ENCODE measurements around the gene KIRREL3.

Gene KIRREL3

DNA sequence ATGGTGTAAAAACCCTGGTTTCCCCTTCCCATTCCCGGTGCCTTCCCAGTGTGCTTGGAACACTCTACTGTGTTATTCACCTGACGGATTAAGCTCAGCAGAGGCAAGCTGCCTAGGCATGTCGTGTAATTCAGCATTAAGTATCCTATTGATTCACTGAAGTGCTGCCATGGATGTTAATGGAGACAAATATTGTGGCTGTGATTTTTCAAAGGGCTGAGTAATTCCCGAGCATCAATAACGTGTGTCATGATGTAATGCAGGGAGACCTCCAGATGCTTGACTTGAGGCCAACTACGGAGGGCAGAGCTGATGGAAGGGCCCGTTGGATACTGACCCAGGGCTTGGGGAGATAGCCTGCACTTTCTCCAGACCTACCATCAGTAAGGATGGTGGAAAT lies 376.1 kb downstream of the KIRREL3 start:
- DNase-seq (ENCODE audit: low read depth, low spot score), result no peak
- Histone ChIP-seq H3K9me3 (ENCODE audit: insufficient read depth, low read length) (no peaks in the 10 kb centered on the region), H3K27me3 (ENCODE audit: insufficient read depth, insufficient read length) (no peaks in the 10 kb centered on the region), H3K9ac (ENCODE audit: insufficient read length, low read depth) (no peak overlapping the region), H3K4me1 (ENCODE audit: insufficient read depth, insufficient read length) (no peaks in the 10 kb centered on the region), H3K36me3 (ENCODE audit: insufficient read depth, insufficient read length, low read length) (no peaks in the 10 kb centered on the region), H3K4me3 (ENCODE audit: insufficient read length, low read depth) (no peak overlapping the region)
- TF ChIP-seq SUZ12 (IDR thresholded peaks at IDR 0.05; ENCODE audit: extremely low read depth, insufficient read depth, insufficient read length), result no peak
- TF ChIP-seq ZNF274 (IDR thresholded peaks at IDR 0.05; ENCODE audit: low read depth, low read length), result no peak
- TF ChIP-seq YY1 (IDR thresholded peaks at IDR 0.05; ENCODE audit: insufficient read depth, insufficient read length), result no peak

DNA sequence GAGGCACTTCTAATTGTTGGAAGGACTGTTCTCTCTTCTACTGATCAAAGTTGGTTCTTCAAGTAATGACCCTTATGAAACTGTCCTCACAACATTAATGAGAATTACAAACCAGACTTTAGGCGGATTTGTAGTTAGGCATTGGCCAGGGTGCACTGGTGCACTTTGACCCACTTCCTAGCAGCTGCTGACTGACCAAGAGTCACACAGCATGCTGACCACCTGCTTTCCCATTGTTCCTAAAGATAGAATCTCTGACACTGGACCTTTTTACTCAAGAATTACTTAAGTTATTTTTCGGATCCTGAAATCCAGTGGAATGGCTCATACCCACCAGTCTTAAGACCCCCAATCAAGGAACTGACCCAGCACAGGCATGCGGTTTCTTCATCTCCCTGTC lies 381.1 kb downstream of the KIRREL3 start:
- TF ChIP-seq YY1 (IDR thresholded peaks at IDR 0.05; ENCODE audit: insufficient read depth, insufficient read length) (no peak), SUZ12 (IDR thresholded peaks at IDR 0.05; ENCODE audit: extremely low read depth, insufficient read depth, insufficient read length) (no peak), ZNF274 (IDR thresholded peaks at IDR 0.05; ENCODE audit: low read depth, low read length) (no peak)
- DNase-seq (ENCODE audit: low read depth, low spot score), result no peak
- no peaks in the 10 kb centered on the region for H3K9me3 ChIP-seq (ENCODE audit: insufficient read depth, low read length)
- H3K9ac ChIP-seq (ENCODE audit: insufficient read length, low read depth), result no peak overlapping the region
- no peaks in the 10 kb centered on the region for H3K4me1 ChIP-seq (ENCODE audit: insufficient read depth, insufficient read length)
- no peak overlapping the region for H3K4me3 ChIP-seq (ENCODE audit: insufficient read length, low read depth)
- no peaks in the 10 kb centered on the region for H3K27me3 ChIP-seq (ENCODE audit: insufficient read depth, insufficient read length)
- no peaks in the 10 kb centered on the region for H3K36me3 ChIP-seq (ENCODE audit: insufficient read depth, insufficient read length, low read length)

DNA sequence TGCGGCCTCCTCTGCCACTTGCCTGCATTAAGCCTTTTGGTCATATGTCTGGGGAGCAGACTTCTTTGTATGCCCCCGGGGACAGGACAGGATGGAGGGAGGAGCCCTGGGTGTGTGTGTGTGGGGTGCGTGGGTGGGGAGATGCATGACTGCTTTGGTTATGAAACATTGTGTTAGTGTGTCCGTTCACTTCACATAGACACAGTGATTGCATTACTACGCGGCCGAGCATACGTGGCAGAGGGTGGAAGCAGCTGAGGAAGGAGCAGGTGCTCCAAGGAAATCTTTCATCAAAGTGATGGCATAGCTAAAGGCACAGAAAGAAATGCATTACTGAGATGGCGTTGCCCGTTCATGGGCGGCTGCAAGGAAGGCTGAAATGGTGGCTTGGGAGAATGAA lies 384.7 kb downstream of the KIRREL3 start:
- Histone ChIP-seq H3K4me1 (ENCODE audit: insufficient read depth, insufficient read length) (no peaks in the 10 kb centered on the region), H3K27me3 (ENCODE audit: insufficient read depth, insufficient read length) (peaks cover 2% of the 10 kb centered on the region), H3K4me3 (ENCODE audit: insufficient read length, low read depth) (no peak overlapping the region), H3K36me3 (ENCODE audit: insufficient read depth, insufficient read length, low read length) (no peaks in the 10 kb centered on the region), H3K9ac (ENCODE audit: insufficient read length, low read depth) (no peak overlapping the region), H3K9me3 (ENCODE audit: insufficient read depth, low read length) (peaks cover 6% of the 10 kb centered on the region; the same call in 1 of the 2 replicates)
- DNase-seq (ENCODE audit: low read depth, low spot score), result no peak
- TF ChIP-seq SUZ12 (IDR thresholded peaks at IDR 0.05; ENCODE audit: extremely low read depth, insufficient read depth, insufficient read length), result no peak
- no peak for TF ChIP-seq YY1 (IDR thresholded peaks at IDR 0.05; ENCODE audit: insufficient read depth, insufficient read length)
- no peak for TF ChIP-seq ZNF274 (IDR thresholded peaks at IDR 0.05; ENCODE audit: low read depth, low read length)

DNA sequence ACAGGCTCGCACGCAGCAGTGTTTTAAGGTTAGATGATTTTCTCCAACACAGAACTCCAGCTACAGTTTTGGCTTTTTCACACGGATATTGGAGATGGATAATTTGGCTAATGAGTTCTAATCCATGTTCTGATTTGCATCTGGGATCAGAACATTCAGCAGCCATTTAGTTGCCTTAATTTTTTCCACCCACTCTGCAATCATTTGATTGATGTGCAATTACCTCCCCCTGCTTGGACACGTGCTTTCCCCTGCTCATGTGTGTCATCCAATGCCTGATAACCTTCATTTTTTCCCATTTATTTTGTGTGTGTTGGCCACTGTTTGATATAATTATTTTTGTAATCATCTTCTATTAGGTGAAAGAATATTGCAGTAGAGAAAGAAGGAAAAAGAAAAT lies 387.3 kb downstream of the KIRREL3 start:
- Histone ChIP-seq H3K4me3 (ENCODE audit: insufficient read length, low read depth) (no peak overlapping the region), H3K27me3 (ENCODE audit: insufficient read depth, insufficient read length) (peaks cover 2% of the 10 kb centered on the region), H3K36me3 (ENCODE audit: insufficient read depth, insufficient read length, low read length) (no peaks in the 10 kb centered on the region), H3K9ac (ENCODE audit: insufficient read length, low read depth) (no peak overlapping the region), H3K9me3 (ENCODE audit: insufficient read depth, low read length) (peaks cover 6% of the 10 kb centered on the region; the same call in 1 of the 2 replicates), H3K4me1 (ENCODE audit: insufficient read depth, insufficient read length) (no peaks in the 10 kb centered on the region)
- DNase-seq (ENCODE audit: low read depth, low spot score), result no peak
- TF ChIP-seq SUZ12 (IDR thresholded peaks at IDR 0.05; ENCODE audit: extremely low read depth, insufficient read depth, insufficient read length) (no peak), YY1 (IDR thresholded peaks at IDR 0.05; ENCODE audit: insufficient read depth, insufficient read length) (no peak), ZNF274 (IDR thresholded peaks at IDR 0.05; ENCODE audit: low read depth, low read length) (no peak)

DNA sequence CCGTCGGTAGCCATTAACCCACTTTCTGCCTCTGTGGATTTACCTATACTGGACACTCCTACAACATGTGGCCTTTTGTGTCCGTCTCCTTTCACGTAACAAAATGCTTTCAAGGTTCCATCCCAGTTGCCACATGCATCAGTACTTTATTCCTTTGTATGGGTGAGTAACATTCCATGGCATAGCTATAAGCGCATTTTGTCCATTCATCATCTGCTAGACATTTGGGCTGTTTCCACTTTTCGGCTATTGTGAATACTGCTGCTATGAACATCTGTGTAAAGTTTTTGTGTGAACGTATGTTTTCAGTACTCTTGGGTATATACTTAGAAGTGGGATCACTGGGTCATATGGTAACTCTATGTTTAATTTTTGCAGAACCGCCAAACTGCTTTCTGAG lies 387.9 kb downstream of the KIRREL3 start:
- Histone ChIP-seq H3K9ac (ENCODE audit: insufficient read length, low read depth) (no peak overlapping the region), H3K9me3 (ENCODE audit: insufficient read depth, low read length) (peaks cover 6% of the 10 kb centered on the region; the same call in 1 of the 2 replicates), H3K4me1 (ENCODE audit: insufficient read depth, insufficient read length) (no peaks in the 10 kb centered on the region), H3K36me3 (ENCODE audit: insufficient read depth, insufficient read length, low read length) (no peaks in the 10 kb centered on the region), H3K27me3 (ENCODE audit: insufficient read depth, insufficient read length) (peaks cover 2% of the 10 kb centered on the region), H3K4me3 (ENCODE audit: insufficient read length, low read depth) (no peak overlapping the region)
- no peak for DNase-seq (ENCODE audit: low read depth, low spot score)
- TF ChIP-seq SUZ12 (IDR thresholded peaks at IDR 0.05; ENCODE audit: extremely low read depth, insufficient read depth, insufficient read length) (no peak), YY1 (IDR thresholded peaks at IDR 0.05; ENCODE audit: insufficient read depth, insufficient read length) (no peak), ZNF274 (IDR thresholded peaks at IDR 0.05; ENCODE audit: low read depth, low read length) (no peak)

DNA sequence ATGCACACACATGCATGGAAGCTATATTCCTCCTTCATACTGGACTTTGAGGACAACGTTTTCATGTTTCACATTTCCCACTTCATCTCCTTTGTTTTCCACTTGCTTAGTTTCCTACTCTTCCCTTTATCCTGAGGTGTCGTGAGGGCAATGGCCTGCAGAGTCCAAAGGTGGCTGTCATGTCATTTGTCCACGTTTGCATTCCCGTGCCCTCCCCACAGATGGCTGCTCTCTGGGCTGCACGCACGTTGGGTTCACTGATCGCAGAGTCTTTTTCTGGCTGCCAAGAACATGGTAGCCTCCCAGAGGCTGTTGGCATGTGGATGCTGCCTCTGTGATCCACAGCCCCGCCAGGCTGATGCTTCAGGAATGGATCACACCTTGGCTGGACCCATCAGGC lies 389.1 kb downstream of the KIRREL3 start:
- no peak for TF ChIP-seq YY1 (IDR thresholded peaks at IDR 0.05; ENCODE audit: insufficient read depth, insufficient read length)
- TF ChIP-seq ZNF274 (IDR thresholded peaks at IDR 0.05; ENCODE audit: low read depth, low read length), result no peak
- no peak for TF ChIP-seq SUZ12 (IDR thresholded peaks at IDR 0.05; ENCODE audit: extremely low read depth, insufficient read depth, insufficient read length)
- Histone ChIP-seq H3K9me3 (ENCODE audit: insufficient read depth, low read length) (peaks cover 6% of the 10 kb centered on the region; the same call in 1 of the 2 replicates), H3K4me3 (ENCODE audit: insufficient read length, low read depth) (no peak overlapping the region), H3K9ac (ENCODE audit: insufficient read length, low read depth) (no peak overlapping the region), H3K27me3 (ENCODE audit: insufficient read depth, insufficient read length) (peaks cover 2% of the 10 kb centered on the region), H3K4me1 (ENCODE audit: insufficient read depth, insufficient read length) (no peaks in the 10 kb centered on the region), H3K36me3 (ENCODE audit: insufficient read depth, insufficient read length, low read length) (no peaks in the 10 kb centered on the region)
- DNase-seq (ENCODE audit: low read depth, low spot score), result no peak

DNA sequence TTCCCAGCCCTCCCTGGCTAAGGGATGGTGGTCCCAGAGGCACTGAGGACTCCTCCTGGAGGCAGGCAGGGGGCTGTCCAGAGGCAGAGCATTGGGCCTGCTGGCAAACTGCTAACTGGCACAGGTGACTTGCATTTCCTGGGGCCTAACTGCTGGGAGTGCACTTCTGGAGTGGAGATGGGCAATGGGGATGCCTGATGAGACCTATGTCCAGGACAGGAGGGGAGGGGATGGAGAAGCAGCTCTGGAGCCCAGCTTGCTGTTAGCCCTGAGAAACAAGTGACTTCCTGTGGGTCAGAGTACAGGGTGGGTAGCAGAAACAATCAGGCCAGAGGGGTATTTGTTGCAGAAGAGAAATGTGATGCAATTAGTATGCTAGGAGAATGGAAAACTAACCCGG lies 391.9 kb downstream of the KIRREL3 start:
- Histone ChIP-seq H3K27me3 (ENCODE audit: insufficient read depth, insufficient read length) (peaks cover 2% of the 10 kb centered on the region), H3K4me1 (ENCODE audit: insufficient read depth, insufficient read length) (no peaks in the 10 kb centered on the region), H3K36me3 (ENCODE audit: insufficient read depth, insufficient read length, low read length) (no peaks in the 10 kb centered on the region), H3K9me3 (ENCODE audit: insufficient read depth, low read length) (peaks cover 6% of the 10 kb centered on the region; the same call in 1 of the 2 replicates), H3K4me3 (ENCODE audit: insufficient read length, low read depth) (no peak overlapping the region), H3K9ac (ENCODE audit: insufficient read length, low read depth) (no peak overlapping the region)
- no peak for DNase-seq (ENCODE audit: low read depth, low spot score)
- no peak for TF ChIP-seq SUZ12 (IDR thresholded peaks at IDR 0.05; ENCODE audit: extremely low read depth, insufficient read depth, insufficient read length)
- TF ChIP-seq YY1 (IDR thresholded peaks at IDR 0.05; ENCODE audit: insufficient read depth, insufficient read length), result no peak
- no peak for TF ChIP-seq ZNF274 (IDR thresholded peaks at IDR 0.05; ENCODE audit: low read depth, low read length)

All from NT2/D1 (cell line).